HG03432 (cell line): Measurements from ENCODE around the gene TBC1D28.
"Not testable (repeated sequence)": the region's sequence is repeated elsewhere in the genome, so short reads cannot be mapped to it uniquely, and the experiment has no call there.

Source experiments
- ATAC-seq: cut with Tn5 transposase; IDR thresholded peaks from one replicate; pipeline ENCODE4 v1.9.1; 2021; ENCODE audit warnings: mild to moderate bottlenecking, moderate library complexity; ENCODE audit not compliant: unreplicated experiment

TBC1D28 gene

GRCh38 chr17:18644291-18644690, at the start of gene TBC1D28:
TSS of gene TBC1D28 (minus strand) at chr17:18644391. CDS start at chr17:18641352, 3,039 bp downstream.
- not testable (repeated sequence) for ATAC-seq

GRCh38 chr17:18682668-18683067, 38.5 kb upstream of the TBC1D28 start:
- ATAC-seq = not testable (repeated sequence)

DNA sequence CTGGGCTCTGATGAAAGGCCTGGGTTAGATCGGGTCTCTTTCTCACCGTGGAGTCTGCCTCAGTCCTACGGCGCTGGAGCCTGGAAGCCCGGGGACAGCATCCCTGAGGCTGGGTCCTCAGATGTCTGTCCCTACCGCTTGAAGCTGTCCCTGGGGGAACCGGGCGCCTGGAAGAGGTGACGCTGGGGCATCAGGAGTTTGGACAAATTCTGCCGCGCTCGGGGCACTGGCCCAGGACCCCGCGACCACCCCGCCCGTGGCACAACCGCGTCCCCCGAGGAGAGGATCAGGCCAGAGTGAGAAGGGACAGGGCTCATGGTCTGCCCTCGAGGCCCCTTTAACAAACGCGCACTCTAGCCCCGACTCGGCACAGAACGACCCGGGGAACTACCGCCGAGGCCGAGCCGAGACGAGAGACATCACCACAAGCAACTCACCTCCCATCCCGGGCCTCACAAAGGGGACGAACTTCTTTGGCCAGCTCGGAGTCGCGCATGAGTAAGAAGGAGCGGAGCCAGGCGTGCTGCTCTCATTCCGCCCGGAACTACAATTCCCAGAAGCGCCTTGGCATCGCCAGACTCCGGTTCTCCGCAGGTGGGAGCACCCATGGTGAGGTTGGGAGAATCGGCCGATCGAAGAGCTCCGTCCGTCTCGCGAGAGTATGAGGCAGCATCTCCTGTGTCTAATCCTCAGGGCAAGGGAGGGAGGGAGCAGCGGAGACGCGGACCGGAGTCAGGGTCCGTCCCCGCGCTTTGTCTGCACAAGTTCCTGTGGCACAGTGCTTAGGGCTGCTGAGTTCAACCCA, 37.8 kb upstream of the TBC1D28 start, which contains the start of gene FOXO3B:
Gene FOXO3B (minus strand): TSS at position 548 of the 805 bp plus-strand sequence. CDS start 663 bp downstream, outside the sequence.
- peak; percentile 89 for ATAC-seq

DNA sequence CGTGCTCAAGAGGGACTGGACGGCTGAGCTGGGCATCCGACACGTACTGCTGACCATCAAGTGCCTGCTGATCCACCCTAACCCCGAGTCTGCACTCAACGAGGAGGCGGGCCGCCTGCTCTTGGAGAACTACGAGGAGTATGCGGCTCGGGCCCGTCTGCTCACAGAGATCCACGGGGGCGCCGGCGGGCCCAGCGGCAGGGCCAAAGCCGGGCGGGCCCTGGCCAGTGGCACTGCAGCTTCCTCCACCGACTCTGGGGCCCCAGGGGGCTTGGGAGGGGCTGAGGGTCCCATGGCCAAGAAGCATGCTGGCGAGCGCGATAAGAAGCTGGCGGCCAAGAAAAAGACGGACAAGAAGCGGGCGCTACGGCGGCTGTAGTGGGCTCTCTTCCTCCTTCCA, 33.2 kb upstream of the TBC1D28 start:
- not testable (repeated sequence) for ATAC-seq

DNA sequence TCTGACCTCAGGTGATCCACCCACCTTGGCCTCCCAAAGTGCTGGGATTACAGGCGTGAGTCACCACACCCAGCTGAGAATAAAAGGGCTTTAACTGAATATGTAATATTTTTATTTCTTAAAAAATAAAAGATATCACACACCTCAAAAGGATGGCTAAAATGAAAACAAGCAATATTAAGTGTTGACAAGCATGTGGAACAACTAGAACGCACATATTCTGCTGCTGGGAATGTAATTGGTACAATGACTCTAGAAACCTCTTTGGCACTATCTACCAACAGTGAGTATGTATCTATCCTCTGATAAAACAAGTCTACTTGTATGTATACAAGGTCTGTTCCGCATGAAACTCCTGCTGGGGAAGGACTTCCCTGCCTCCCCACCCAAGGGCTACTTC, 32.7 kb upstream of the TBC1D28 start:
- ATAC-seq = not testable (repeated sequence)

DNA sequence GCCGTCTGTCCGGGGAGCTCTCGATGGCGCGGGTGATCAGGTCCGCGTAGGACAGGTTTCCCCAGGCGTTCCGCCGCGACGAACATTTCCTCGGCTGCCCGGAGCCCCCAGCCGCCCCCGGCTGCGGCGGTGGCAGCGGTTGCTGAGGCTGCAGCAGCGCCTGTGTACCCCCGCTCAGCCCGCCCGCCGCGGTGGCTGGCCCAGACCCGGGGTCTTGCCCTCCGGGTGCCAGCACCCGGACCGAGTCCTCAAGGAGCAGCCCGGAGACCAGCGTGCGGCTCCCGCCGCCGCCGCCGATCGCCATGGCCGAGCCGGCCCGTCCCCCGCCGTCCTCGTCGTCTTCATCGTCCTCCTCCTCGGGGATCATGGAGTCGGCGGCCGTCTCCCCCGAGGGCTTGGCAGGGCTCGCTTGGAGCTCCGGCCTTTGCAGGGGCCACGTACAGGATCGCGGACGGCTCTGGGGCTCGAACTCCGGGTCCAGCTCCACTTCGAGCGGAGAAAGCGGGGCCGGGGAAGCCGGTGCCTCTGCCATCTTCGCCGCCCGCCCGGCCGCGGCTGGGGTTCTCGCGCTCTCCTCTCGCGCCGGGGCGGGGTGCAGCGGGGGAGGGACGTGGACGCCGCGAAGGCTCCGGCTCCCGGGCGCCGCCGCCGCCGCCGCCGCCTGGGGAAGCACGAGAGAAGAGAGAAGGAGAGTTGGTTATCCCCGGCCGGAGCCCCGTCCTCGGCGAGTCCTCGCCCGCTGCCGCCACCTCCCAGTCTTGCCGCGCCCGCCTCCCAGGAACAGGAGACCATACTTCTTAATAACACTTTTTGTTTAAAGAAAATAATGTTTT, 28.4 kb upstream of the TBC1D28 start:
- ATAC-seq = not testable (repeated sequence)

DNA sequence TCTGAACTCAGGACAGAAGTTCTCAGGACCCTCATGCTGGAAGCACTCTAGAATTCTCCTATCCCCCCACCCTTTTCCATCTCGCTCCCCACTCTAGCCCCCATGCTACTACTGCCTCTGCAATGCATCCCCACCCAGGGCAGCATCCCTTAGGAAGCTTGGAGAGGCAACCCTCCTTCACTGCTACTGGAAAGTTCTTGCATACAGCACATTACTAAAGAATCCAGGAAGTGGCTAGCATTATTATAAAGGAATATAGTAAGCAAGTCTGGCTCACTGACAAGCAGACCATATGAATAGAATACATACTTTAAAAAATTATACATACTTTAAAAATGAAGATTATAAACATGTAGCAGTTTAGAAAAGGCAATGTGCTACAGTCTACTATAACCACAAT, 24.4 kb upstream of the TBC1D28 start:
- not testable (repeated sequence) for ATAC-seq

- not testable (repeated sequence) for ATAC-seq
These were observed 23.3 kb upstream of the TBC1D28 start for GRCh38 chr17:18667535-18667934.

- ATAC-seq = not testable (repeated sequence)
These were observed 22.1 kb upstream of the TBC1D28 start for GRCh38 chr17:18666326-18666725.

GRCh38 chr17:18661924-18662624, 17.9 kb upstream of the TBC1D28 start:
- ATAC-seq = not testable (repeated sequence)

DNA sequence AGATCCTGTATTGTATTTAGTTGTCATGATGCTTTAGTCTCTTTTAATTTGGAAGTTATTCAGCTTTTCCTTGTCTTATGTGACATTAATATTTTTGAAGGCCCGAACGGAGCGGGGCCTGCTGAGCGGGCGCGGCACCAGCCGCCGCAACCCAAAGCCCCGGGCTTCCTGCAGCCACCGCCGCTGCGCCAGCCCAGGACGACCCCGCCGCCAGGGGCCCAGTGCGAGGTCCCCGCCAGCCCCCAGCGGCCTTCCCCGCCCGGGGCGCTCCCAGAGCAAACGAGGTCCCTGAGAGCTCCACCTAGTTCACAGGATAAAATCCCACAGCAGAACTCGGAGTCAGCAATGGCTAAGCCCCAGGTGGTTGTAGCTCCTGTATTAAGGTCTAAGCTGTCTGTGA, 5.9 kb upstream of the TBC1D28 start:
- ATAC-seq = not testable (repeated sequence)

DNA sequence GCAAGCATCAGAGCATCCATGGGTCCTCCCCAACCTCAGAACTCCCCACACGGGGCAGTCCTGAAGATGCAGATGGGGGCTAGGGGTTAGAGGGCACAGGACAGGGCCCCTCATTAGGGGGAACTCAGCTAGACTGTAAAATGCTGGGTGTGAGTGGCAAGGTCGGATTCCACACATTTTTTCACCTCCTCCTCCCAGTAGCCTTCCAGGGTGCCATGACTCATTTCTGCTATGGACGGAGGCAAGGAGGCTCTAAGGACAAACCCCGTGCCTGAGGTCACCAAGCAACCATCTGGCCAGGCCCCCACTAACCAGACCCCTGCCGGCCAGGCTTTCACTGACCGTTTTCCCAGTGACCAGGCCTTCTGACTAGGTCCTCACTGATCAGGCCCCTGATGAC, 1.1 kb downstream of the TBC1D28 start:
- ATAC-seq = not testable (repeated sequence)

- ATAC-seq = not testable (repeated sequence)
These were observed 5.8 kb downstream of the TBC1D28 start for GRCh38 chr17:18638357-18638756.

GRCh38 chr17:18636237-18636636, 8.0 kb downstream of the TBC1D28 start:
- not testable (repeated sequence) for ATAC-seq

DNA sequence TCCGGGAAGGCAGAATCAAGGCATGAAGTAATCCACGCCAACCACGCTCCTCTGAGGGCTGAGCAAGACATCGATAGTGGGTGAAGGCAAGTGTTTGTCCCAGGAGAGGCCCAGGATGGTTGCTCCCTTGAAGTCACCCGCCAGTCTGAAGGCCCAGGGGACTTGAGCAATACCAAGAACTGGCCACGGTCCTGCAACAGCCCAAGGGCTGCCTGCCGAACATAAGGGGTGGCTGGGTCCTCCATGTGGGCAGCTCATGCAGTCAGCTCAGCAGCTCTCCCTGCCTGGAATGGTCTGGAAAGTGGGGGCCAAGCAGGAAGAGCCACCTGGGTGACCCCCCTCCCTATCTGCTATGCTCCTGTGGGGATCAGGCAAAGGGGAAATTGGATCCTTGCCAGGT, 8.4 kb downstream of the TBC1D28 start:
- ATAC-seq = not testable (repeated sequence)

GRCh38 chr17:18634550-18635263, 9.5 kb downstream of the TBC1D28 start:
- ATAC-seq = not testable (repeated sequence)

DNA sequence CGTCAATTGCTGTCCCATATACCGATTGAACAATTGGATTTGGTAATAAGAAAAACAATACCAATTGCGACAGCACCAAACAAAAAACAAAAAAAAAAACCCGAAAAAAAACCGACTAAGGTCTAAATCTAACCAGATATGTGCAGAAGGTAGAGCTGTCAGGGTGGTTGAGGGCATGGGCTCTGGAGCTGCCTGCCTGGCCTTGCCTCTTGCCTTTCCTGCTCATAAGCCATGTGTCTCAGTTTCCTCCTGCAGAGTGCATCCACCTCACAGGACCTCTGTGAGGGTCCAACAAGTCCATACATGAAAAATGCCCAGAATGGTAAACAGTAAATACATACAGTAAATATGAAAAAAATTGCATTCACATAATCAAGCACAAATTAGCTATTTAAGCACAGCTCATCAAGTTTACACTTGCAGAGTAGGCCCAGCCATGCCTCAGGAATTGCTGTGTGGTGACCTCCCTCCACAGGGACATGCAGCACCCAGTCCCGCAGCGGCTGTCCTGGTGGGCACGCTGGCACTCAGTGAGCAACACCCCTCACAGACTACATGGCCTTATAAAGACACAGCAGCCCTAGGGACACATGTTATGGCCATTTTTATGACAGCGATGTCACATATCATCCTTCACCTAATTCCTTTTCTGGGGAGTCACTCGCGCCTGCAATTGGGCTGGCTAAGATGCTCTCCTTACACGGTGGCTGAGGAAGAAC, 17.9 kb downstream of the TBC1D28 start:
- no peak for ATAC-seq

DNA sequence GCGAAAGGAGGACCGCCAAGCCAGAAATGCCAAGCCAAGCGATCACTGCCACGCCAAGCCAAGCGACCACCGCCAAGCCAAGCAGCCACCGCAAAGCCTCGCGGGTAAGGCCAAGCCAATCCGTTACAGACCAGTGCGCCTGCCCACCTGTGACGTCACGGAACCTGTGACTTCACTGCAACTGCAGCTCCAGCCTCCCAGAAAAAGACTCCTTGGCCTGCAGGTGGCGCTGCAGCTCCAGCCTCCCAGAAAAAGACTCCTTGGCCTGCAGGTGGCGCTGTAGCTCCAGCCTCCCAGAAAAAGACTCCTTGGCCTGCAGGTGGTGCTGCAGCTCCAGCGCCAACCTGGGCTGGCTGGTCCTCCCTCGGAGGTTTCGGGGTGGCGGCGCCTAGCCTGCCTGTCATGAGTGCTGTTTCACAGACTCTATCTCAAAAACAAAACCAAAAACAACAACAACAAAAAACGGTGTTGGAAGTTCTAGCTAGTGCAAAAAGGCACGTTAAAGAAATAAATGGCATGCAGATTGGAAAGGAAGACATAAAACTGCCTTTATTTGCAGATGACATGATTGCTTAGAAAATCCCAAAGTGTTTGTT, 18.6 kb downstream of the TBC1D28 start:
- not testable (repeated sequence) for ATAC-seq

DNA sequence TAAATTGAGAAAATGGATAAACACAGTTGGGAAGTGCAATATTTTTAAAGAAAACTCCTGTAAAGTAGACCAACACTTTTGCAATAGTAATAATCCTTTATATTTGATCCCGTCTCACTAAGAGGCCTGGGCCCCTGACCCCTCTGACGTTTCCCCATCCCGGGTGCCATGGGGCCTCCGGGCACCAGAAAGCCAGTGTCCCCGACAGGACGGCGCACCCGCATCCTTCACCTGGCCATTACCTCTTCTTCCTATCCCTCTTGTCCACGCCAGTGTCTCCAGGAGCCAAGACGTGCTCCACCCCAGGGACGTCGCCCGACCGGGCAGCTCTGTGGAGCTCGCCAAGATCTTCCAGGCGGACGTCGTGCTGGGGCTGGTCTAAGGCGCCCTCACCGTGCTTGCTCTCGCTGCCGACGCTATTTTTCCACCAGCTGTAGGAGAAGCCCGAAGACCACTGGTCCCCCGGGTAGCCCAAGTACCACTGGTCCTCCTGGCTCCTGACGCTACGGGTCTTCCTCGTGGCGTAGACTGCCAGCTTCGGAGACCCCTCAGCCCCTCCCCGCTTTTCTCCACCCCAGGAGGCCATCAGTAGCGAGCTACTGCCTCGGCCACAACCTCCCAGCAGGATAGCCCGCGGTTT, 19.2 kb downstream of the TBC1D28 start:
- not testable (repeated sequence) for ATAC-seq
